Kidney (tissue), 14 donors: ENCODE results near the gene MAD1L1. TPM values are rescaled to one million over a fixed set of nuclear protein-coding genes. Genes with fewer than 3 reads are reported as not detected.

Experiments
- DNase-seq, 5 donors: peaks; one replicate each; pipeline ENCODE4 v3.0.0-alpha.2; 2013 to 2020
- FAIRE-seq: peaks from 2 replicates; lab custom pipeline; 2012; peaks lifted over from hg19 to GRCh38; lab: Jason Lieb, UNC
- H3K27ac ChIP-seq, 2 donors: one replicate each; pipeline ENCODE4 v1.7.0; 2013; ENCODE audit warnings: low read depth in 2 of 2, low read length in 2 of 2, inconsistent platforms in 1 of 2
- H3K27me3 ChIP-seq: one replicate; pipeline ENCODE4 v1.7.1; 2013; ENCODE audit warnings: low read length, inconsistent platforms; ENCODE audit not compliant: control insufficient read depth, insufficient read depth
- H3K36me3 ChIP-seq, 3 donors: one replicate each; pipeline versions ENCODE4 v1.7.0 to v1.7.1; 2013; ENCODE audit warnings: low read length in 3 of 3, control low read depth in 1 of 3, inconsistent platforms in 1 of 3; ENCODE audit not compliant: insufficient read depth in 3 of 3, control insufficient read depth in 2 of 3
- H3K4me1 ChIP-seq, 3 donors: one replicate each; pipeline versions ENCODE4 v1.7.0 to v1.7.1; 2013; ENCODE audit warnings: low read length in 3 of 3, inconsistent platforms in 1 of 3, low read depth in 1 of 3; ENCODE audit not compliant: control insufficient read depth in 2 of 3, insufficient read depth in 2 of 3
- H3K4me3 ChIP-seq, 3 donors: one replicate each; pipeline versions ENCODE4 v1.7.0 to v1.8.1; 2013; ENCODE audit warnings: low read length in 3 of 3, control low read depth in 1 of 3, inconsistent platforms in 1 of 3
- H3K9ac ChIP-seq, 3 donors: one replicate each; pipeline versions ENCODE4 v1.7.0 to v1.7.1; 2013; ENCODE audit warnings: low read length in 3 of 3, control low read depth in 1 of 3, inconsistent platforms in 1 of 3
- H3K9me3 ChIP-seq, 3 donors: one replicate each; pipeline versions ENCODE4 v1.7.0 to v1.7.1; 2013; ENCODE audit warnings: low read length in 3 of 3, control low read depth in 1 of 3, inconsistent platforms in 1 of 3; ENCODE audit not compliant: control insufficient read depth in 2 of 3, insufficient read depth in 1 of 3
- CTCF ChIP-seq: IDR thresholded peaks from 3 replicates; pipeline ENCODE4 v1.5.1; 2012; ENCODE audit warnings: mild to moderate bottlenecking, moderate library complexity, borderline replicate concordance; ENCODE audit not compliant: insufficient read depth; ENCODE audit errors: extremely low read depth
- intact Hi-C: fragments of 100-400 bp; cut with DNase I; formaldehyde crosslinking; loops from one replicate; pipeline ENCODE4 v1.11.1; 2022
- polyA plus RNA-seq: library from polyadenylated mRNA; stranded (reverse); fragments of 350-450 nt; fragmentation: Illumina TruSeq; extraction: RNeasy Lipid Tissue Mini Kit (QIAGEN cat#74804); gene quantifications from one replicate; pipeline ENCODE4 v1.2.3, GENCODE V29; 2014; ENCODE audit warnings: low read depth, low replicate concordance; ENCODE audit not compliant: insufficient read depth
- total RNA-seq: library from RNA; stranded (reverse); fragmentation: NEBNext Ultra II Directional; extraction: Animal tissue kit (Norgen Biotek cat#: 25700); gene quantifications from one replicate; pipeline ENCODE4 v1.2.1, GENCODE V29; 2021
- donor health status: control.
- donor health status: control.
- donor health status: control.
- donor health status: control.
- donor health status: control.
- donor health status: DM: yes; HTN: yes; CAD: no.
- donor health status: Normal renal cell carcinoma (clear cell type).

MAD1L1 gene
- total and polyA plus RNA-seq, 2 donors from 2014 or later = 33.2 to 45.2 TPM

GRCh38 chr7:2018569-2019460, 213.9 kb downstream of the MAD1L1 start:
- Histone ChIP-seq H3K9me3 (no peaks in the 10 kb centered on the region), H3K9ac (no peak overlapping the region), H3K27ac (no peak overlapping the region), H3K4me1 (no peaks in the 10 kb centered on the region), H3K27me3 (no peaks in the 10 kb centered on the region), H3K36me3 (no peaks in the 10 kb centered on the region), H3K4me3 (no peak overlapping the region)
- TF ChIP-seq CTCF = no peak
- DNase-seq (peak in 2 of 5 donors; percentile 60 to 80), FAIRE-seq (no peak)
- intact Hi-C loops = no loop called here

- no peaks in the 10 kb centered on the region for H3K9me3 ChIP-seq
- no peaks in the 10 kb centered on the region for H3K27me3 ChIP-seq
- intact Hi-C loops = no loop called here
- no peak for TF ChIP-seq CTCF
- no peaks in the 10 kb centered on the region for H3K4me1 ChIP-seq
- FAIRE-seq (no peak), DNase-seq (peak in 2 of 5 donors; percentile 27 to 57)
- H3K9ac ChIP-seq = no peak overlapping the region
- no peak overlapping the region for H3K4me3 ChIP-seq
- H3K27ac ChIP-seq = no peak overlapping the region
- H3K36me3 ChIP-seq = no peaks in the 10 kb centered on the region
Observed at GRCh38 chr7:2017914-2018568, 214.7 kb downstream of the MAD1L1 start.

GRCh38 chr7:2017481-2017891, 215.3 kb downstream of the MAD1L1 start:
- H3K9ac ChIP-seq = no peak overlapping the region
- H3K4me1 ChIP-seq = peaks cover 0 to under 1% (median 0%) of the 10 kb centered on the region in 3 donors
- H3K9me3 ChIP-seq = no peaks in the 10 kb centered on the region
- H3K27me3 ChIP-seq = no peaks in the 10 kb centered on the region
- no peaks in the 10 kb centered on the region for H3K36me3 ChIP-seq
- TF ChIP-seq CTCF = no peak
- H3K4me3 ChIP-seq = no peak overlapping the region
- no peak for FAIRE-seq
- H3K27ac ChIP-seq = no peak overlapping the region
- peak in 2 of 5 donors; percentile 36 to 39 for DNase-seq
- intact Hi-C loops = no loop called here
